Spinal cord (tissue), 10 donors: ENCODE results near the gene GAMT. TPM values are rescaled to one million over a fixed set of nuclear protein-coding genes. Genes with fewer than 3 reads are reported as not detected.

Experiments used
- DNase-seq, 6 donors: peaks; one replicate each; pipeline versions ENCODE4 v3.0.0 to v3.0.0-alpha.2; 2013 to 2015; ENCODE audit warnings: low spot score in 6 of 6, low read depth in 4 of 6
- H3K27ac ChIP-seq: one replicate; pipeline ENCODE4 v1.5.1; 2013; ENCODE audit warnings: low read depth, low read length, control low read depth
- H3K27me3 ChIP-seq: one replicate; pipeline ENCODE4 v1.6.1; 2013; ENCODE audit warnings: low read length; ENCODE audit not compliant: control insufficient read depth, insufficient read depth
- H3K36me3 ChIP-seq: one replicate; pipeline ENCODE4 v1.6.1; 2013; ENCODE audit warnings: low read length; ENCODE audit not compliant: control insufficient read depth, insufficient read depth
- H3K4me1 ChIP-seq: one replicate; pipeline ENCODE4 v1.6.1; 2013; ENCODE audit warnings: low read length; ENCODE audit not compliant: control insufficient read depth, insufficient read depth
- H3K4me3 ChIP-seq: one replicate; pipeline ENCODE4 v1.5.1; 2013; ENCODE audit warnings: low read depth, low read length, control low read depth
- H3K9me3 ChIP-seq: one replicate; pipeline ENCODE4 v1.6.1; 2013; ENCODE audit warnings: low read length; ENCODE audit not compliant: control insufficient read depth, insufficient read depth
- WGBS: methylation state at CpG from one replicate; pipeline ENCODE4 v1.1.5; 2013; ENCODE audit warnings: missing lambda C conversion rate; ENCODE audit not compliant: insufficient coverage; 5-methylcytosine and 5-hydroxymethylcytosine counted together
- polyA plus RNA-seq, 2 donors: library from polyadenylated mRNA; unstranded; fragments of 120-200 nt; gene quantifications; one replicate each; pipeline ENCODE4 v1.2.1, GENCODE V29; 2013; ENCODE audit not compliant: insufficient read length in 2 of 2
- total RNA-seq, 2 donors: library from RNA; depleted of rRNA in 1 of 2; stranded (reverse); fragments of 120-200 nt in 1 of 2; fragments of >200 nt in 1 of 2; gene quantifications; one replicate each; pipeline versions ENCODE4 v1.2.3 to v1.2.4, GENCODE V29; 2013 to 2014
- donor health status: healthy.

GAMT gene
- total and polyA plus RNA-seq, 4 donors = 15.5 to 81.2 (median 53.6) TPM

DNA sequence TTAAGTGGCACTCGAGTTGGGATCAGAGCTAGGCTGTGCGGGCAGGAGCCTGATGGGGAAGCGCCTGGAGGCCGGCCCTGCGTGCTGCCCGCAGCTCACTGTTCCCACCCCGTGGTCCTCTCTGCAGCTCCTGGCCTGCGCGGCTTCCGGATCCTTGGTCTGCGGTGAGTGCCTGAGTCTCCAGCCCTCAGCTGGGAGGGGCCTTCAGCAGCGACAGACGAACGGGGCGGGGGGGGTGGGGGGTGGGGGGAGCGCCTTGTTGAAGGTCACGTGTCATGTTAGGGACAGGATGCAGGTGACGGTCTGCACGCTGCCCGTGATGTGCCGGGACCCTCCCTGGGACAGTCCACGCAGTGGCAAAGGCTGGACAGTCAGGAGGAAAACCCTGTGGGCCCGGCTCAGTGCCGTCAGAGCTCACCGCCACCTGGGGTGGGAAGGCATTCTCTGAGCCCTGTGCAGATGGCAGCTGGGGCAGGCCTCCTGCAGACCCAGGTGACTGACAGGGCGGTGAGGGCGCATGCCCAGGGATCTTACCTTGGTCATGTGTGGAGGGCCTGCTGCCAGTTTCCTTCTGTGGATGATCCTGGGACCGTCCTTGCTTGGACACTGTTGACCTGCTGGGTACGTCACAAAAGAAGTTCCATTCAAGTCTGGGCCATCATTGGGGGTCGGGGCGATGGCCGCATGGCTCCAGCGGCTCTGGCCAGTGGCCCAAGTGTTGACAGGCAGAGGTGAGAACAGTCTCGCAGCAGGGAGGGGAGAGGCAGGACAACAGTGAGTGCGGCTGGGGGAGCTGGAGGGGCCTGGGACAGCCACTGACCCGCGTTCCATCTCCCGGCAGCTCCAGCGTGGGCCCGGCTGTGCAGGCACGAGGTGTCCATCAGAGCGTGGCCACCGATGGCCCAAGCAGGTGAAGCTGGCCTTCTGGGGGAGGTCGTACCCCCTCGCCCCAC, 13.4 kb downstream of the GAMT start:
- Histone ChIP-seq H3K9me3 (no peaks in the 10 kb centered on the region), H3K27ac (no peak overlapping the region), H3K4me1 (peaks cover 28% of the 10 kb centered on the region), H3K27me3 (no peaks in the 10 kb centered on the region), H3K4me3 (no peak overlapping the region), H3K36me3 (peaks cover 76% of the 10 kb centered on the region)
- 91% methylated on average over 42 of the region's 45 CpGs for WGBS
- no peak for DNase-seq

DNA sequence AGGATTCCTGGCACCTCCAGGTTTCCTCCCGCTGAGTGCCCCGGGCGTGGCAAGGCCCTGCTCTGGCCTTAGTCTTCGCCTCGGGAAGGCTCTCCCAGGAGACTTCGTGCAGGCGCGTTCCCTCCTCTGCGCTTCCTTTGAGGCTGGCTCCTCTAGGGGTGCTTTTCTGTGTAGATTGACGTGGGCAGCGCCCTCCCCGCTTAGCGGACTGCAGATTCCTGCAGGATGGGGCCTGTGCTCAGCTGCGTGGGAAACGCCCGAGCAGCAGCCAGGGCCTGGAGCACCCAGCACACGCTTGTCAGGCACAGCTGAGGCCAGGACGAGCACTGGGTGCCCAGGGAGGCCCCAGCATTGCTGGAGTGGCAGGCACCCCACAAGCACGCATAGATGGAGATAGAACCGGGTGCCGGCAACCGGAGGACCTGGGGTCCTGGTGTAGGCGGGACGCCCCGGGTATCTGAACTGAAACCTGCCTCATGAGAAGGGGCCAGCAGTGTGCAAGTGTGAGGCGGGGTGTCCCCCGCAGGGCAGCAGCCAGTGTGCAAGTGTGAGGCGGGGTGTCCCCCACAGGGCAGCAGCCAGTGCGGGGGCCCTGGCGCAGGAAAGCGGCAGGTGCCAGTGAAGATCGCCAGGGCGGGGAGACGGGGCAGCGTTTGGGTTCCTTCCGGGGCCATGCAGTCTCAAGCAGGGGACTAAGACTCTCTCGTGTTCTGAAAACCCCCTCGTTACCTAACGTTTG, 14.2 kb downstream of the GAMT start:
- no peak overlapping the region for H3K4me3 ChIP-seq
- H3K4me1 ChIP-seq = peaks cover 28% of the 10 kb centered on the region

GRCh38 chr19:1385816-1386215, 15.5 kb downstream of the GAMT start:
- Histone ChIP-seq H3K9me3 (no peaks in the 10 kb centered on the region), H3K4me3 (no peak overlapping the region), H3K27ac (no peak overlapping the region), H3K27me3 (no peaks in the 10 kb centered on the region), H3K4me1 (peaks cover 40% of the 10 kb centered on the region), H3K36me3 (peaks cover 55% of the 10 kb centered on the region)
- DNase-seq = no peak
- WGBS = 73% methylated on average over 3 of the region's 3 CpGs

More for the DNA sequence above, 14.2 kb downstream of the GAMT start:
- Histone ChIP-seq H3K27me3 (no peaks in the 10 kb centered on the region), H3K27ac (no peak overlapping the region), H3K9me3 (no peaks in the 10 kb centered on the region), H3K36me3 (peaks cover 67% of the 10 kb centered on the region)
- no peak for DNase-seq
- WGBS = 89% methylated on average over 39 of the region's 39 CpGs

- Histone ChIP-seq H3K36me3 (peaks cover 49% of the 10 kb centered on the region), H3K4me1 (peaks cover 40% of the 10 kb centered on the region), H3K27ac (peak overlapping the region; percentile 57), H3K4me3 (peak overlapping the region; percentile 84), H3K27me3 (no peaks in the 10 kb centered on the region), H3K9me3 (no peaks in the 10 kb centered on the region)
- DNase-seq = no peak
- WGBS = 30% methylated on average over 11 of the region's 17 CpGs
These were observed 16.7 kb downstream of the GAMT start for GRCh38 chr19:1384478-1385110.

- peaks cover 40% of the 10 kb centered on the region for H3K4me1 ChIP-seq
- H3K4me3 ChIP-seq = peak overlapping the region; percentile 84
These were observed 17.3 kb downstream of the GAMT start for GRCh38 chr19:1384085-1384462.

DNA sequence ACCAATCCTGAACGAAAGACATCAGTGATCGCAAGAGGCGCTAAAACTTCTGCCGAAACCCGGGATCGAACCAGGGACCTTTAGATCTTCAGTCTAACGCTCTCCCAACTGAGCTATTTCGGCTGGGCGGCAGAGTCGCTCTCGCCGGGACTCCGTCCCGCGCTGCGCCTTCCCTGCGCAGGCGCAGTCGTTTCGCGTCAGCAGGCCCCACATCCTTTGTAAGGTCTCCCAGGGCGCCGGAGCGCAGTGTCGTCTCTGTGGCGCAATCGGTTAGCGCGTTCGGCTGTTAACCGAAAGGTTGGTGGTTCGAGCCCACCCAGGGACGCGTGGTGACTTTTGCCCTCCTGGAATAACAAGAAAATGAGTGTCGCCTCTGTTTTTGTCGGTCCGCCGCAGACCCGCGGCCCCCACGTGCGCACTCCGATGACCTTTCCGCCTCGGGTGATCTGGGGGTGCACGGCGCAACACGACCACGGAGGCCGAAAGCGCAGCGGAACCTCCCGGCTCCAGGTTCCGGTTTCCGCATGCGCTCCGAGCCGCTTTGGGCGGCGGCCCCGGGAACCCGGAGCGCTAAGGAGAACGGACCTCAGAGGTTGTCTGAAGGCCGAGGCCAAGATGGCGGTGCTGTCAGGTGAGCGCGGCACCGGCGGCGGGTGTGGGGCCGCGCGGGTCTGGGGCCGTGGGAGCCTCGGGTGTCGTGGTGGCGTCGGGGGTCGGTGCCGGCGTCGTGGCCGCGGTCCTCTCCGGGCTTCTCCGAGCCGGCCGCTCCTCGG, 17.8 kb downstream of the GAMT start, which contains the start of gene NDUFS7:
Gene NDUFS7 (plus strand): TSS at position 596 of the 773 bp plus-strand sequence. CDS start 20 bp downstream, at position 616.
- no peaks in the 10 kb centered on the region for H3K9me3 ChIP-seq
- WGBS = under 1% methylated on average over 90 of the region's 90 CpGs
- peaks cover 40% of the 10 kb centered on the region for H3K4me1 ChIP-seq
- no peaks in the 10 kb centered on the region for H3K27me3 ChIP-seq
- peak within 1 kb of the TSS; percentile 84 for H3K4me3 ChIP-seq
- H3K36me3 ChIP-seq = peaks cover 49% of the 10 kb centered on the region
- DNase-seq = peak; percentile 82 to 97 (median 87)
- peak within 1 kb of the TSS; percentile 92 for H3K27ac ChIP-seq

More at GRCh38 chr19:1384085-1384462, 17.3 kb downstream of the GAMT start:
- WGBS = 0% methylated on average over 20 of the region's 23 CpGs
- H3K9me3 ChIP-seq = no peaks in the 10 kb centered on the region
- H3K27me3 ChIP-seq = no peaks in the 10 kb centered on the region
- peak overlapping the region; percentile 57 for H3K27ac ChIP-seq
- peaks cover 49% of the 10 kb centered on the region for H3K36me3 ChIP-seq
- DNase-seq = no peak

GRCh38 chr19:1383017-1383311, 18.4 kb downstream of the GAMT start:
- no peaks in the 10 kb centered on the region for H3K9me3 ChIP-seq
- 23% methylated on average over 9 of the region's 9 CpGs for WGBS
- no peak overlapping the region for H3K4me3 ChIP-seq
- no peaks in the 10 kb centered on the region for H3K27me3 ChIP-seq
- H3K36me3 ChIP-seq = peaks cover 49% of the 10 kb centered on the region
- H3K4me1 ChIP-seq = peaks cover 40% of the 10 kb centered on the region
- H3K27ac ChIP-seq = peak overlapping the region; percentile 40
- no peak for DNase-seq

DNA sequence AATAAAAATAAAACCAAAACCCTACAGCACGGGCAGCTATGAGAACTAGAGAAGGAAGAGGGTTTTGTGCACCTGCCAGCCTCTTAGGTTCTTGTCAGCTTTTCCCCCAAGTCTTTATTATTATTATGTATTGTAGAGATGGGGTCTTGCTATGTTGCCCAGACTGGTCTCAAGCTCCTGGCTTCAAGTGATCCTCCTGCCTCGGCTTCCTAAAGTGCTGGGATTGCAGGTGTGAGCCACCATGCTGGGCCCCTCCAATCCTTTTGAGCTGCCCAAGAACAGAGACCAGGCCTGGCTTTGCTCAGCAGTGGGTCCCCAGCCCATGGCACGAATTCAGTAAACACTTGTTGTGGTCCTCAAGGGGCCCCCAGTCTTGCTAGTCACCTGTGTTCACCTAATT, 19.1 kb downstream of the GAMT start:
- Histone ChIP-seq H3K4me3 (no peak overlapping the region), H3K36me3 (peaks cover 49% of the 10 kb centered on the region), H3K9me3 (no peaks in the 10 kb centered on the region), H3K4me1 (peaks cover 40% of the 10 kb centered on the region), H3K27ac (no peak overlapping the region), H3K27me3 (no peaks in the 10 kb centered on the region)
- WGBS = 78% methylated on average over 2 of the region's 3 CpGs
- no peak for DNase-seq

DNA sequence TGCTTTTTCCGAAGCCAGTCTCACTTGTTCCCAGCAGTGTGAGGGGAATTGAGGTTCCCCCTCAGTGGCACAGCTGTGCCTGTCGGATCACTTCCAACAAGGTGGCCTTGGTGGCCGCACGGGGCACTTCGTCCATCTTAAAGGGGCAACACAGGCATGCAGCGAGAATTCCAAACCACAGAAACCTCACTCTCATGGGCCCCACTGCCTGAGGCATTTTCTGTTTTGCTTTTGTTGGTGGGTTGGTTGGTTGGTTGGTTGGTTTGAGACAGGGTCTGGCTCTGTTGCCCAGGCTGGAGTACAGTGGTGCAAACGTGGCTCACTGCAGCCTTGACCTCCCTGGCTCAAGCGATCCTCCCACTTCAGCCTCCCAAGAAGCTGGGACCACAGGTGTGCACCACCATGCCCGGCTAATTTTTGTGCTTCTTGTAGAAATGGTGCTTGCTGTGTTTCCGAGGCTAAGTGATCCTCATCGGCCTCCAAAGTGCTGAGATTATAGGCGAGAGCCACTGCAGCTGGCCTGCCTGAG, 21.3 kb downstream of the GAMT start:
- peaks cover 26% of the 10 kb centered on the region for H3K4me1 ChIP-seq
- no peak for DNase-seq
- no peak overlapping the region for H3K4me3 ChIP-seq
- peaks cover 48% of the 10 kb centered on the region for H3K36me3 ChIP-seq
- H3K9me3 ChIP-seq = no peaks in the 10 kb centered on the region
- no peak overlapping the region for H3K27ac ChIP-seq
- WGBS = 70% methylated on average over 8 of the region's 12 CpGs
- no peaks in the 10 kb centered on the region for H3K27me3 ChIP-seq
